Stomach (tissue), 9 donors: ENCODE data around the gene GPR135. TPM values are rescaled to one million over a fixed set of nuclear protein-coding genes. Genes with fewer than 3 reads are reported as not detected.
A peak's percentile ranks its signal among the peaks of the same experiment; 100 is the strongest.

Experiments
- DNase-seq, 2 donors: peaks; one replicate each; pipeline versions ENCODE4 v3.0.0 to v3.0.0-alpha.2; 2013 to 2019
- H3K27ac ChIP-seq, 5 donors: fragments of 200-600 bp in 4 of 5; sonication (generic) in 4 of 5; one replicate each; pipeline ENCODE4 v1.5.1; 2013 to 2019; ENCODE audit warnings: mild to moderate bottlenecking in 1 of 5, moderate library complexity in 1 of 5
- H3K27me3 ChIP-seq, 3 donors: fragments of 200-600 bp; sonication (generic); one replicate each; pipeline ENCODE4 v1.5.1; 2017 to 2019; ENCODE audit warnings: mixed run types in 1 of 3
- H3K36me3 ChIP-seq, 4 donors: fragments of 200-600 bp; sonication (generic); 1 replicate in 3 of 4; 2 replicates in 1 of 4; pipeline ENCODE4 v1.5.1; 2016 to 2019
- H3K4me1 ChIP-seq, 4 donors: fragments of 200-600 bp; sonication (generic); one replicate each; pipeline ENCODE4 v1.5.1; 2016 to 2019
- H3K4me3 ChIP-seq, 4 donors: fragments of 200-600 bp; sonication (generic) in 3 of 4; one replicate each; pipeline ENCODE4 v1.5.1; 2016 to 2019; ENCODE audit warnings: mild to moderate bottlenecking in 1 of 4
- H3K9me3 ChIP-seq, 4 donors: fragments of 200-600 bp; sonication (generic); one replicate each; pipeline ENCODE4 v1.5.1; 2016 to 2019
- EP300 ChIP-seq: sonication (generic); formaldehyde crosslinking; IDR thresholded peaks from one replicate; pipeline ENCODE4 v1.6.1; 2017; ENCODE audit warnings: antibody characterized with exemption
- POLR2A ChIP-seq, 4 donors: fragments of 450-650 bp; IDR thresholded peaks; one replicate each; pipeline ENCODE4 v1.6.1; 2016; ENCODE audit warnings: antibody characterized with exemption in 4 of 4, control low read depth in 2 of 4, mild to moderate bottlenecking in 1 of 4, moderate library complexity in 1 of 4
- POLR2AphosphoS5 ChIP-seq, 3 donors: sonication (generic); formaldehyde crosslinking; IDR thresholded peaks; one replicate each; pipeline ENCODE4 v1.6.1; 2016; ENCODE audit warnings: antibody characterized with exemption in 3 of 3
- WGBS, 5 donors: extraction: QIAGEN DNeasy Blood & Tissue Kit in 3 of 5; methylation state at CpG; one replicate each; pipeline versions ENCODE4 v1.1.5 to v1.1.7; 2013 to 2018; 5-methylcytosine and 5-hydroxymethylcytosine counted together
- intact Hi-C: fragments of 100-400 bp; cut with DNase I; formaldehyde crosslinking; loops from one replicate; pipeline ENCODE4 v1.15.1; 2023; ENCODE audit warnings: low total_unique reads
- polyA plus RNA-seq, 3 donors: library from polyadenylated mRNA; stranded (reverse); fragments of 200-250 nt; gene quantifications; one replicate each; pipeline ENCODE4 v1.2.3, GENCODE V29; 2013
- total RNA-seq, 5 donors: library from RNA; depleted of rRNA; stranded (reverse); fragments of >200 nt; gene quantifications; one replicate each; pipeline versions ENCODE4 v1.1.0 to v1.2.3, GENCODE V29; 2014 to 2016
- TF ChIP-seq, protein P1 (sequence below), 7 experiments: fragments of 450-650 bp in 4 of 7; fragments of 200-600 bp in 3 of 7; sonication (generic) in 3 of 7; IDR thresholded peaks; one replicate each; pipeline ENCODE4 v1.5.1; 2016 to 2019; ENCODE audit warnings: antibody characterized with exemption in 7 of 7, control low read depth in 2 of 7, mild to moderate bottlenecking in 1 of 7
- donor health status: healthy with polysubstance abuse.
- donor health status: Bipolar disorder and iron deficiency.
- donor health status: healthy.

GPR135 gene
- total and polyA plus RNA-seq, 8 donors: 0.15 to 5.5 (median 0.87) TPM

DNA sequence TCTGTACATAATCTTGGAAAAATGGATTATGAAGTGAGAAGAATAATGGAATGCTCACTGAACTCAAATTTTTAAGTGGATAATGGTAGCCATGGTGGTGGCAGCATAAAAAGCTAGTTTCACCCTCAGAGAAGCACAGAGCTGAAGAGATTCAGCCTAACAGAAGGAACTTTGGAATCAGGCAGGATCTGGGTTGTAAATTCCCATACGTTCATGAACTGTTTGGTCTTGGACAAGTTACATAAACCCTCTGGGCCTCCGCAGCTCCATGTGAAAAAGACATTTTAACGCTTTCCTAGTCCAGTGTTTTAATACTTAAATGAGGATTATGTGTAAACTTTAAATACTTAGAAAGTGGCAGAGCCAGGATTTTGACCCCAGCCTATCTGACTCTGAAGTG, 45.8 kb upstream of the GPR135 start:
- TF ChIP-seq POLR2A (IDR thresholded peaks at IDR 0.05): no peak
- TF ChIP-seq, protein P1, sequence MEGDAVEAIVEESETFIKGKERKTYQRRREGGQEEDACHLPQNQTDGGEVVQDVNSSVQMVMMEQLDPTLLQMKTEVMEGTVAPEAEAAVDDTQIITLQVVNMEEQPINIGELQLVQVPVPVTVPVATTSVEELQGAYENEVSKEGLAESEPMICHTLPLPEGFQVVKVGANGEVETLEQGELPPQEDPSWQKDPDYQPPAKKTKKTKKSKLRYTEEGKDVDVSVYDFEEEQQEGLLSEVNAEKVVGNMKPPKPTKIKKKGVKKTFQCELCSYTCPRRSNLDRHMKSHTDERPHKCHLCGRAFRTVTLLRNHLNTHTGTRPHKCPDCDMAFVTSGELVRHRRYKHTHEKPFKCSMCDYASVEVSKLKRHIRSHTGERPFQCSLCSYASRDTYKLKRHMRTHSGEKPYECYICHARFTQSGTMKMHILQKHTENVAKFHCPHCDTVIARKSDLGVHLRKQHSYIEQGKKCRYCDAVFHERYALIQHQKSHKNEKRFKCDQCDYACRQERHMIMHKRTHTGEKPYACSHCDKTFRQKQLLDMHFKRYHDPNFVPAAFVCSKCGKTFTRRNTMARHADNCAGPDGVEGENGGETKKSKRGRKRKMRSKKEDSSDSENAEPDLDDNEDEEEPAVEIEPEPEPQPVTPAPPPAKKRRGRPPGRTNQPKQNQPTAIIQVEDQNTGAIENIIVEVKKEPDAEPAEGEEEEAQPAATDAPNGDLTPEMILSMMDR (IDR thresholded peaks at IDR 0.05): no peak
- TF ChIP-seq POLR2AphosphoS5 (IDR thresholded peaks at IDR 0.05): no peak
- TF ChIP-seq EP300: no peak
- Histone ChIP-seq H3K4me1 (no peaks in the 10 kb centered on the region), H3K27me3 (no peaks in the 10 kb centered on the region), H3K27ac (no peak overlapping the region), H3K9me3 (peaks cover 0 to 3% (median 0%) of the 10 kb centered on the region in 4 donors), H3K4me3 (no peak overlapping the region), H3K36me3 (no peaks in the 10 kb centered on the region)
- intact Hi-C loops: no loop called here
- no peak for DNase-seq
- WGBS, 5 donors: 32 to 56% (median 37%) methylated on average over 3 of the region's 3 CpGs

DNA sequence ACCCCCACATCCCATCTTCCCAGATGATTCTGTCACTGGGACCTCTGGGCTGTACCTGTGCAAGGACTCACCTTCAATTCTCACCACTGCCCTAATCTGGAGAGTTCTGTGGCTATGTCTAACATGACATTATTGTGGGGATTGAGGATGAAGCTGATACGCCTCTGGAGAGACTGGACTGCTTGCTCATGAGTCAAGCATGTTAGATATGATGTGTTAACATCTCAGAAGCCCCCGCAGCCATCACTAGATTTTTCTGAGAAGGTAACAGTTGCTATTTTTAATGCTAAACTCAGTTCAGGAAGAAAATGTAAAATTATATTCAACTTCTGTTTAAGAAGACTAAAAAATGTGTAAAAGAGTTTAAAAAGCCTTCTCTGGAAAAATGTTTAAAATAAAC, 44.8 kb upstream of the GPR135 start:
- intact Hi-C loops: no loop called here
- WGBS, 5 donors: 81 to 92% (median 87%) methylated on average over 2 of the region's 2 CpGs
- TF ChIP-seq EP300: no peak
- no peak for TF ChIP-seq POLR2AphosphoS5 (IDR thresholded peaks at IDR 0.05)
- H3K9me3 ChIP-seq: peaks cover 0 to 3% (median 0%) of the 10 kb centered on the region in 4 donors
- H3K27ac ChIP-seq: no peak overlapping the region
- H3K27me3 ChIP-seq: no peaks in the 10 kb centered on the region
- H3K4me1 ChIP-seq: no peaks in the 10 kb centered on the region
- no peak for DNase-seq
- no peaks in the 10 kb centered on the region for H3K36me3 ChIP-seq
- H3K4me3 ChIP-seq: no peak overlapping the region

DNA sequence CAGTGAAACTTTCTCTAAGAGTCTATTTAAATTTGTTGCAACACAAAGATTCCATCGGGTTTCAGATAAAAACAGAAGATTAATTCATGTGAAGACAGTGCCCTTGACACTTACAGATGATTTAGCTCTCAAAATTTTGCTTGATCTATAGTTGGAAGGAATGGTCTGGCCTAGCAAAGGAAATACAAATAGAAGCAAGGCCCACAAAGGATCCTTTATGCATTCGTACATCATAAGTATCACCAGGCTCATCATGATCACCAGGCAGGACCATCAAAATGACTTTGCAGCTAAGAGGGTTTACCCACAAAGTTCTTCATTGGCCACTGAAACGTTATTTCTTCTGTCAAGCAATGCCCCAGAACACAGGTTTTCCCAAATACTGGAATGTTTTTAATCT, 43.9 kb upstream of the GPR135 start:
- no peak for TF ChIP-seq EP300
- TF ChIP-seq, protein P1 (IDR thresholded peaks at IDR 0.05): no peak
- TF ChIP-seq POLR2AphosphoS5 (IDR thresholded peaks at IDR 0.05): no peak
- TF ChIP-seq POLR2A (IDR thresholded peaks at IDR 0.05): no peak
- peaks cover 0 to 3% (median 0%) of the 10 kb centered on the region in 4 donors for H3K9me3 ChIP-seq
- H3K27me3 ChIP-seq: no peaks in the 10 kb centered on the region
- DNase-seq: no peak
- 79 to 91% (median 83%) methylated on average over 3 of the region's 3 CpGs for WGBS, 5 donors
- H3K4me1 ChIP-seq: no peaks in the 10 kb centered on the region
- no peak overlapping the region for H3K4me3 ChIP-seq
- intact Hi-C loops: no loop called here
- no peak overlapping the region for H3K27ac ChIP-seq
- H3K36me3 ChIP-seq: peaks cover 0 to 7% (median 5%) of the 10 kb centered on the region in 4 donors

DNA sequence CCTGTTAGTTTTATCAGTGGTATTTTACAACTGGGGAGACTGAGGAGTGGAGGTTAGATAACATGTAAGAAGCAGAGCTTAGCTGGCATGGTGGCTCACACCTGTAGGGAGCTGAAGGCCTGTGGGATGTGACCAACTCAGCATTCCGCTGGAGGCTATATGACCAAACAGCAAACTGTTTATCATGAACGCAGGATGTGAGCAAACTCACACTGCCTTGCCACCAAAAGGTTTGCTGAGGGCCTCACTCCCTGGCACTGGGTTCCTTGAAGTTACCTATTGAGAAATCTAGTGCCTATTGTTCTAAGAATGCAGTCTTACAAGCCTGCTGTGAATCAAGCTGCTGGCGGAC, 42.5 kb upstream of the GPR135 start:
- Histone ChIP-seq H3K9me3 (no peaks in the 10 kb centered on the region), H3K27me3 (no peaks in the 10 kb centered on the region), H3K36me3 (peaks cover 0 to 15% (median 14%) of the 10 kb centered on the region in 4 donors), H3K4me3 (no peak overlapping the region), H3K27ac (no peak overlapping the region), H3K4me1 (no peaks in the 10 kb centered on the region)
- TF ChIP-seq, protein P1 (IDR thresholded peaks at IDR 0.05): no peak
- no peak for TF ChIP-seq EP300
- no peak for TF ChIP-seq POLR2A (IDR thresholded peaks at IDR 0.05)
- no peak for TF ChIP-seq POLR2AphosphoS5 (IDR thresholded peaks at IDR 0.05)
- no peak for DNase-seq
- 75 to 86% (median 79%) methylated on average over 3 of the region's 3 CpGs for WGBS, 5 donors
- intact Hi-C loops: no loop called here

DNA sequence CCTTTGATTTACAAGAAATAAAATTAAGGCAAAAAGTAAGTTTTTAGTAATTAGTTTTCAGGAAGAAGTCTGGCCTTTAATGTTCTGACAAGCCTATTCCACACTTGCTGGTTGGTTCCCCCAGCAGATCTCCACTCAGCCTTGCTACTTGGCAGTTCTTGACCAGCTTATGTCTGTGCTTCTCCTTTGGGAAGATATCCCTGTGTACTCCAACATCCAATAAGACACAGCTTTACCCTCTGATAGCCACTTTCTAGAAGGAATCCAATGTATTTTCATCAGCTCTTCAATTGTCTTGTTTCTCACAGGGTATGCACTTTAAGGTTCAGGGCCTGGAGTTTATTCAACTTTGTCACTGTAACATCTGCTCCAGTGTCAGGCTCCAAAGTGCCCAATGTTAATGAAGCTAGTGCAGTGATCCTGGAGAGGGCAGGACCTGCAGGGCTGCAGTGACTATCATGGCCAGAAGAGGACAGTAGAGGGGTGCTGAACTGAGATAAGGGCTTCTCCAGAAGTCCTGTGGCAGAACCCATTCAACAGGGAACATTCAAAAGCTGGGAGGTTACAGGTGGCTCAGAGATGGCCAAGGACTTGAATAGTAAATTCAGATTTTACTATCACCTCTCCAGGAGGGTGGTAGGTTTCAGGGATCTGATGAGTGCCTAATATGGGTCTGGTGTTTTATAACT, 42.0 kb upstream of the GPR135 start:
- Histone ChIP-seq H3K27ac (no peak overlapping the region), H3K27me3 (no peaks in the 10 kb centered on the region)
- peak; percentile 49 to 73 for DNase-seq

More for the DNA sequence above, 42.0 kb upstream of the GPR135 start:
- intact Hi-C loops: no loop called here
- Histone ChIP-seq H3K4me1 (no peaks in the 10 kb centered on the region), H3K36me3 (peaks cover 0 to 15% (median 14%) of the 10 kb centered on the region in 4 donors), H3K4me3 (no peak overlapping the region), H3K9me3 (no peaks in the 10 kb centered on the region)
- no peak for TF ChIP-seq EP300
- TF ChIP-seq, protein P1 (IDR thresholded peaks at IDR 0.05): peak in 5 of 7 experiments; percentile 31 to 59 (median 51)
